Tibial artery (tissue), 4 donors: ENCODE data around the gene SNX11.

Experiments
- DNase-seq, 2 donors: peaks; one replicate each; pipeline ENCODE4 v3.0.0-alpha.2; 2019
- H3K27ac ChIP-seq, 2 donors: fragments of 200-600 bp; sonication (generic) in 1 of 2; 1 replicate in 1 of 2; 2 replicates in 1 of 2; pipeline ENCODE4 v1.5.1; 2018 to 2019; ENCODE audit warnings: mild to moderate bottlenecking in 1 of 2
- H3K27me3 ChIP-seq, 2 donors: fragments of 200-600 bp; sonication (generic) in 1 of 2; one replicate each; pipeline versions ENCODE4 v1.5.1 to v1.6.0; 2016 to 2019
- H3K36me3 ChIP-seq, 3 donors: fragments of 200-600 bp; sonication (generic) in 2 of 3; one replicate each; pipeline ENCODE4 v1.5.1; 2016 to 2019; ENCODE audit warnings: mild to moderate bottlenecking in 2 of 3
- H3K4me1 ChIP-seq, 4 donors: fragments of 200-600 bp; sonication (generic) in 2 of 4; 1 replicate in 3 of 4; 2 replicates in 1 of 4; pipeline ENCODE4 v1.5.1; 2016 to 2019
- H3K4me3 ChIP-seq, 2 donors: fragments of 200-600 bp; sonication (generic) in 1 of 2; 1 replicate in 1 of 2; 2 replicates in 1 of 2; pipeline ENCODE4 v1.5.1; 2018 to 2019; ENCODE audit warnings: mild to moderate bottlenecking in 2 of 2
- H3K9me3 ChIP-seq, 3 donors: fragments of 200-600 bp; sonication (generic) in 1 of 3; one replicate each; pipeline ENCODE4 v1.5.1; 2016 to 2019
- intact Hi-C: fragments of 100-400 bp; cut with DNase I; formaldehyde crosslinking; loops from one replicate; pipeline ENCODE4 v1.15.0; 2023; ENCODE audit warnings: low total_unique reads
- TF ChIP-seq, protein P1 (sequence below), 2 experiments: fragments of 200-600 bp in 1 of 2; fragments of 450-650 bp in 1 of 2; IDR thresholded peaks; one replicate each; pipeline ENCODE4 v1.5.1; 2017 to 2019; ENCODE audit warnings: antibody characterized with exemption in 2 of 2, mild to moderate bottlenecking in 1 of 2, moderate library complexity in 1 of 2

The SNX11 gene

GRCh38 chr17:48084932-48085331, 22.6 kb upstream of the SNX11 start:
- TF ChIP-seq, protein P1, sequence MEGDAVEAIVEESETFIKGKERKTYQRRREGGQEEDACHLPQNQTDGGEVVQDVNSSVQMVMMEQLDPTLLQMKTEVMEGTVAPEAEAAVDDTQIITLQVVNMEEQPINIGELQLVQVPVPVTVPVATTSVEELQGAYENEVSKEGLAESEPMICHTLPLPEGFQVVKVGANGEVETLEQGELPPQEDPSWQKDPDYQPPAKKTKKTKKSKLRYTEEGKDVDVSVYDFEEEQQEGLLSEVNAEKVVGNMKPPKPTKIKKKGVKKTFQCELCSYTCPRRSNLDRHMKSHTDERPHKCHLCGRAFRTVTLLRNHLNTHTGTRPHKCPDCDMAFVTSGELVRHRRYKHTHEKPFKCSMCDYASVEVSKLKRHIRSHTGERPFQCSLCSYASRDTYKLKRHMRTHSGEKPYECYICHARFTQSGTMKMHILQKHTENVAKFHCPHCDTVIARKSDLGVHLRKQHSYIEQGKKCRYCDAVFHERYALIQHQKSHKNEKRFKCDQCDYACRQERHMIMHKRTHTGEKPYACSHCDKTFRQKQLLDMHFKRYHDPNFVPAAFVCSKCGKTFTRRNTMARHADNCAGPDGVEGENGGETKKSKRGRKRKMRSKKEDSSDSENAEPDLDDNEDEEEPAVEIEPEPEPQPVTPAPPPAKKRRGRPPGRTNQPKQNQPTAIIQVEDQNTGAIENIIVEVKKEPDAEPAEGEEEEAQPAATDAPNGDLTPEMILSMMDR (IDR thresholded peaks at IDR 0.05) = no peak
- intact Hi-C loops = no loop called here

DNA sequence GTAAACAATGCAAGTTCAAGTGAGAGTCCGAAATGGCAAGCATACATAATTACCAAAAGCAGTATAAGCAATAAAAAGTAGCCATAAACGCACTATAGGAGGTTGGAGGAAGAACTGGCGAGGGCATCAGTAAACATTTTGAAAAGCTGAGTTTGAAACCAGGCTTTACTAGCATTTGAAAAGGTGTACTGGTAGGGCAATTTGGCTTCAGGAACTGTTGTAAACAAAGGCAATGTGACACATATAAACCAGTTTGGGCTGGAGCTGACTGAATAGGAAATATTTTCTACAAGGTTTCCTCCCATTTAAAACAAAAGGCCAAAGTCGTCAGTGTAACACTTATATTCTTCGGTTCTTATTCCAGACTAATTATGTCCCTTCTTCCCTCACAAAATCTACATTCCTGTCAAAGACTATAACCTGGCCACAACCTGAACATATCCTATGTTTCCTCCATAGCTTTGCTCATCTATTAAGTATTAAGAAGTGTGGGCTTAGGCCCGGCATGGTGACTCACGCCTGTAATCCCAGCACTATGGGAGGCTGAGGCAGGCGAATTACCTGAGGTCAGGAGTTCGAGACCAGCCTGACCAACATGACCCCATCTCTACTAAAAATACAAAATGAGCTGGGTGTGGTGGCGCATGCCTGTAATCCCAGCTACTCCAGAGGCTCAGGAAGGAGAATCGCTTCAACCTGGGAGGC, 14.1 kb upstream of the SNX11 start:
- intact Hi-C loops = no loop called here
- Histone ChIP-seq H3K27me3 (no peaks in the 10 kb centered on the region), H3K4me1 (peaks cover 0 to 4% (median 0%) of the 10 kb centered on the region in 4 donors), H3K36me3 (peaks cover 0 to 19% (median 8%) of the 10 kb centered on the region in 3 donors), H3K27ac (no peak overlapping the region), H3K4me3 (no peak overlapping the region), H3K9me3 (no peaks in the 10 kb centered on the region)
- no peak for DNase-seq
- TF ChIP-seq, protein P1 (IDR thresholded peaks at IDR 0.05) = no peak

More at GRCh38 chr17:48084932-48085331, 22.6 kb upstream of the SNX11 start:
- no peak overlapping the region for H3K4me3 ChIP-seq
- DNase-seq = no peak
- no peak overlapping the region for H3K27ac ChIP-seq
- H3K27me3 ChIP-seq = no peaks in the 10 kb centered on the region
- no peaks in the 10 kb centered on the region for H3K36me3 ChIP-seq
- H3K9me3 ChIP-seq = no peaks in the 10 kb centered on the region
- H3K4me1 ChIP-seq = peaks cover 0 to 17% (median 11%) of the 10 kb centered on the region in 4 donors

- no peaks in the 10 kb centered on the region for H3K9me3 ChIP-seq
- no peak for DNase-seq
- no peak overlapping the region for H3K27ac ChIP-seq
- peaks cover 0 to 18% (median 9%) of the 10 kb centered on the region in 4 donors for H3K4me1 ChIP-seq
- peaks cover 0 to 19% (median 8%) of the 10 kb centered on the region in 3 donors for H3K36me3 ChIP-seq
- intact Hi-C loops = no loop called here
- TF ChIP-seq, protein P1 (IDR thresholded peaks at IDR 0.05) = no peak
- H3K27me3 ChIP-seq = no peaks in the 10 kb centered on the region
- no peak overlapping the region for H3K4me3 ChIP-seq
Observed at GRCh38 chr17:48095611-48096010, 12.0 kb upstream of the SNX11 start.

DNA sequence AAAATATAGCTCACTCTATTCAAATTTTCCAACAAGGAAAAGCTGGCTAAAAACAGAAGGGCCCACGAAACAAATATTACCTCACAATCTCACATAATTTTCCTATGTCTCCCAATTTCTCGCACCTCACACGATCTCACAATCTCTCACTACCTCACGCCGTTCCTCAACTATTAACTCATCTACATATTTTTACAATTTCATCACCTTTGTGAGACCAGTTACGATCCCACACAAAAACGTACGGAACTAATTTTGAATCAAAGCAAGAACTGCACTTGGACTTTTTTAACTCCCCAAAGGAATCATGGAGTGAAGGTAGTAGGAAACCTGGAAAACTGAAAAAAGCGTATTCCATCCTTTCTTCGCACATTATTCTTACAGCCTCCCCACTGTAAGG, 7.4 kb upstream of the SNX11 start:
- intact Hi-C loops = loop anchor here (10.0 kb wide), 1 partner anchor 405 kb away; the partner anchor contains the start of gene TBKBP1
- TF ChIP-seq, protein P1 (IDR thresholded peaks at IDR 0.05) = no peak
- H3K27ac ChIP-seq = peak overlapping the region; percentile 83 to 94

DNA sequence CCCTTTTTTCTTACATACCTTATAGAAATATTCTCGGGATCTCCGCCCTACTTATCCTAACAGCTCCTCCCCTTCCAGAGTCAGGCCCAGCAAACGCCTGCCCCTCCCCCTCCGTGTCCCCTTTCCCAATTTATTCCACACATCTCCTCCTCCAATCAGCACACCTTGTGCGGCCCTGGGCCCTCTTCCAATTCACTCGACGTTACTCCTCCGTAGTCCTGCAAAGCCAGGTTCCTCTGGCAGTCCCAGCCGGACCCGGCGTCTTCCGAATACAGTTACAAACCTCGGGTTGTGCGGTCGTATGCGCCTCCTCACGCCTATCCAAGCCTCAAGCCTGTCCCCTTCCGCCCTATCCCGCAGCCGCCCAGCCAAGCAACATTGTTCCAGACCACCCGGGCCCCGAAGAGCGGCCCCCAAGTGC, 7.0 kb upstream of the SNX11 start:
- Histone ChIP-seq H3K4me3 (peak overlapping the region; percentile 71 to 97), H3K36me3 (peaks cover 0 to 5% (median 0%) of the 10 kb centered on the region in 3 donors), H3K27me3 (no peaks in the 10 kb centered on the region), H3K27ac (peak overlapping the region; percentile 83 to 94), H3K4me1 (peaks cover 0 to 18% (median 11%) of the 10 kb centered on the region in 4 donors), H3K9me3 (no peaks in the 10 kb centered on the region)
- TF ChIP-seq, protein P1 (IDR thresholded peaks at IDR 0.05) = no peak
- DNase-seq = peak; percentile 41 to 76
- intact Hi-C loops = loop anchor here (10.0 kb wide), 1 partner anchor 406 kb away; the partner anchor contains the start of gene TBKBP1

More for the DNA sequence above, 7.4 kb upstream of the SNX11 start:
- Histone ChIP-seq H3K4me1 (peaks cover 0 to 18% (median 11%) of the 10 kb centered on the region in 4 donors), H3K36me3 (peaks cover 0 to 8% (median 0%) of the 10 kb centered on the region in 3 donors), H3K9me3 (no peaks in the 10 kb centered on the region), H3K27me3 (no peaks in the 10 kb centered on the region), H3K4me3 (peak overlapping the region; percentile 71 to 97)
- no peak for DNase-seq
